SU-DHL-6 (cell line): ENCODE measurements around the gene DNER.

Experiments
- H2AFZ ChIP-seq: fragments of 200-600 bp; sonication (generic); 2 replicates; pipeline ENCODE4 v1.6.1; 2014; ENCODE audit warnings: low read depth, mild to moderate bottlenecking, moderate library complexity, mixed read lengths, antibody characterized with exemption, low read length; ENCODE audit not compliant: severe bottlenecking
- H3F3A ChIP-seq: fragments of 200-600 bp; shearing (Covaris generic); 2 replicates; pipeline ENCODE4 v1.6.0; 2016; ENCODE audit warnings: antibody characterized with exemption, mild to moderate bottlenecking; ENCODE audit not compliant: insufficient read depth
- H3K27ac ChIP-seq: fragments of 200-600 bp; sonication (generic); 2 replicates; pipeline ENCODE4 v1.5.1; 2016; ENCODE audit warnings: low read depth, mild to moderate bottlenecking, low read length, moderate library complexity, mixed read lengths
- H3K27me3 ChIP-seq: fragments of 200-600 bp; sonication (generic), shearing (Covaris generic); 2 replicates; pipeline ENCODE4 v1.6.0; 2014; ENCODE audit warnings: mild to moderate bottlenecking, low read length
- H3K36me3 ChIP-seq: fragments of 200-600 bp; sonication (generic); 2 replicates; pipeline ENCODE4 v1.6.1; 2014; ENCODE audit warnings: mild to moderate bottlenecking, low read length, mixed read lengths
- H3K4me2 ChIP-seq: fragments of 300-600, 200-600 bp; shearing (Covaris generic), sonication (generic); 2 replicates; pipeline ENCODE4 v1.6.0; 2014; ENCODE audit warnings: low read length, low read depth, mild to moderate bottlenecking; ENCODE audit not compliant: poor library complexity, severe bottlenecking
- H3K4me3 ChIP-seq: fragments of 200-600 bp; sonication (generic); 2 replicates; pipeline ENCODE4 v1.5.1; 2014; ENCODE audit warnings: antibody characterized with exemption, low read length, mild to moderate bottlenecking, mixed read lengths; ENCODE audit not compliant: insufficient read depth, poor library complexity, severe bottlenecking
- H3K79me2 ChIP-seq: fragments of 200-600 bp; sonication (generic); 2 replicates; pipeline ENCODE4 v1.6.1; 2014; ENCODE audit warnings: mild to moderate bottlenecking, low read length, moderate library complexity; ENCODE audit not compliant: insufficient read depth
- H3K9ac ChIP-seq: fragments of 200-600 bp; sonication (generic); 2 replicates; pipeline ENCODE4 v1.7.0; 2014; ENCODE audit warnings: mild to moderate bottlenecking, low read length
- H3K9me2 ChIP-seq: fragments of 200-600 bp; sonication (generic); replicated peaks from 2 replicates; pipeline ENCODE4 v1.6.1; 2014; ENCODE audit warnings: low read length; ENCODE audit not compliant: insufficient read depth
- H3K9me3 ChIP-seq: fragments of 200-600 bp; sonication (generic); 2 replicates; pipeline ENCODE4 v1.6.1; 2014; ENCODE audit warnings: low read length, mixed read lengths; ENCODE audit not compliant: insufficient read depth
- H4K20me1 ChIP-seq: fragments of 200-600 bp; sonication (generic); 2 replicates; pipeline ENCODE4 v1.6.1; 2014; ENCODE audit warnings: low read depth, mild to moderate bottlenecking, antibody characterized with exemption, low read length, moderate library complexity, mixed read lengths
- EZH2phosphoT487 ChIP-seq: fragments of 200-600 bp; sonication (generic), shearing (Covaris generic); conservative IDR thresholded peaks from 2 replicates; pipeline ENCODE4 v1.6.1; 2018; ENCODE audit warnings: mild to moderate bottlenecking, antibody characterized with exemption, low read length, moderate library complexity, mixed read lengths
- TF ChIP-seq, protein P1 (sequence below): fragments of 200-600 bp; sonication (generic); IDR thresholded peaks from one replicate; pipeline ENCODE4 v1.5.1; 2017; ENCODE audit warnings: antibody characterized with exemption, mild to moderate bottlenecking, low read length, moderate library complexity; ENCODE audit not compliant: insufficient read depth, poor library complexity, severe bottlenecking

Gene DNER

DNA sequence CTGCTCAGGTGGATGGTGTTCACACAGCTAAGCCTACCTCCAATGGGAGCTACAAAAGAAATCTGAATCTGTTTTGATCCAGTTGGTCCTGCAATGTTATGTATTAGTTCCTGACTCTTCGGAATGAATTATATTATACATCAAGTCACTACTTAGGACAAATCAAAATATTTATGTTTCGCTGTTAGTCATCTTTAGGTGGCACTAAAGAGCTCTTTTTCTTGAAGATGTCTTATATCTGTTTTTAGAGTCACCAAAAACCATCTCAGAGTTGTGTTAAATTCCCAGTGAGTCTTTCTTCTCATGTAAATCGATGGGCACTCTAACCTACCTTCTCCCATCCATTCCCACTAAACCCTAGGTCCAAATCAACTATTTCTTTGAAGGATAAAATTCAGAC, 2.2 kb downstream of the DNER start:
- Histone ChIP-seq H3K4me2 (no peak overlapping the region), H3K9me2 (no peaks in the 10 kb centered on the region), H2AFZ (no peak overlapping the region), H3K4me3 (no peak overlapping the region), H4K20me1 (0 out of 2 replicates have a peak, but pooled peaks cover 3% of the 10 kb centered on the region), H3K27me3 (no peaks in the 10 kb centered on the region), H3K27ac (no peak overlapping the region), H3K9me3 (no peaks in the 10 kb centered on the region), H3F3A (no peaks in the 10 kb centered on the region), H3K79me2 (no peaks in the 10 kb centered on the region), H3K9ac (no peak overlapping the region), H3K36me3 (no peaks in the 10 kb centered on the region)
- no peak for TF ChIP-seq EZH2phosphoT487
- TF ChIP-seq, protein P1, sequence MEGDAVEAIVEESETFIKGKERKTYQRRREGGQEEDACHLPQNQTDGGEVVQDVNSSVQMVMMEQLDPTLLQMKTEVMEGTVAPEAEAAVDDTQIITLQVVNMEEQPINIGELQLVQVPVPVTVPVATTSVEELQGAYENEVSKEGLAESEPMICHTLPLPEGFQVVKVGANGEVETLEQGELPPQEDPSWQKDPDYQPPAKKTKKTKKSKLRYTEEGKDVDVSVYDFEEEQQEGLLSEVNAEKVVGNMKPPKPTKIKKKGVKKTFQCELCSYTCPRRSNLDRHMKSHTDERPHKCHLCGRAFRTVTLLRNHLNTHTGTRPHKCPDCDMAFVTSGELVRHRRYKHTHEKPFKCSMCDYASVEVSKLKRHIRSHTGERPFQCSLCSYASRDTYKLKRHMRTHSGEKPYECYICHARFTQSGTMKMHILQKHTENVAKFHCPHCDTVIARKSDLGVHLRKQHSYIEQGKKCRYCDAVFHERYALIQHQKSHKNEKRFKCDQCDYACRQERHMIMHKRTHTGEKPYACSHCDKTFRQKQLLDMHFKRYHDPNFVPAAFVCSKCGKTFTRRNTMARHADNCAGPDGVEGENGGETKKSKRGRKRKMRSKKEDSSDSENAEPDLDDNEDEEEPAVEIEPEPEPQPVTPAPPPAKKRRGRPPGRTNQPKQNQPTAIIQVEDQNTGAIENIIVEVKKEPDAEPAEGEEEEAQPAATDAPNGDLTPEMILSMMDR, result no peak

DNA sequence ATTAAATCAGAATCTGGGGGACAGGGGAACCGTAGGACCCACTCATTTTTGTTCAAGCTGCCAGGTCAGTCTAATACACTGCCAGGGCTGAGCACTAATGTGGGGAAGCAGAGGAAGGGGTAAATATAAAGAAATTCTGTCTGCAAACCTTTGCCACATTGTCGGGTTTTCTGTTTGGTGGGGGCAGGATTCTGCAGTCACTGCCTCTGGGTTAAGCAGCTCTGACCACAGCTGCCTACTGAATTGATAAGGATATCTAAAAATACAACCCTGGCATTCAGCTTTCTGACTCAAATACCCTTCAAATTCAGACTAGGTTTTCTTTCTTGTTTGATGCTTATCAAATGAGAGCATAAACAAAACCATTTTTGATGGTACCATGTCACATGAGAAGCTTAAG, 6.0 kb downstream of the DNER start:
- Histone ChIP-seq H3K9me3 (no peaks in the 10 kb centered on the region), H3K79me2 (no peaks in the 10 kb centered on the region), H3K4me2 (no peak overlapping the region), H3K9ac (no peak overlapping the region), H3K27me3 (no peaks in the 10 kb centered on the region), H2AFZ (no peak overlapping the region), H3F3A (no peaks in the 10 kb centered on the region), H3K36me3 (no peaks in the 10 kb centered on the region), H3K9me2 (no peaks in the 10 kb centered on the region), H3K27ac (no peak overlapping the region), H4K20me1 (0 out of 2 replicates have a peak, but pooled peaks cover 3% of the 10 kb centered on the region), H3K4me3 (no peak overlapping the region)
- TF ChIP-seq, protein P1, result no peak
- no peak for TF ChIP-seq EZH2phosphoT487

DNA sequence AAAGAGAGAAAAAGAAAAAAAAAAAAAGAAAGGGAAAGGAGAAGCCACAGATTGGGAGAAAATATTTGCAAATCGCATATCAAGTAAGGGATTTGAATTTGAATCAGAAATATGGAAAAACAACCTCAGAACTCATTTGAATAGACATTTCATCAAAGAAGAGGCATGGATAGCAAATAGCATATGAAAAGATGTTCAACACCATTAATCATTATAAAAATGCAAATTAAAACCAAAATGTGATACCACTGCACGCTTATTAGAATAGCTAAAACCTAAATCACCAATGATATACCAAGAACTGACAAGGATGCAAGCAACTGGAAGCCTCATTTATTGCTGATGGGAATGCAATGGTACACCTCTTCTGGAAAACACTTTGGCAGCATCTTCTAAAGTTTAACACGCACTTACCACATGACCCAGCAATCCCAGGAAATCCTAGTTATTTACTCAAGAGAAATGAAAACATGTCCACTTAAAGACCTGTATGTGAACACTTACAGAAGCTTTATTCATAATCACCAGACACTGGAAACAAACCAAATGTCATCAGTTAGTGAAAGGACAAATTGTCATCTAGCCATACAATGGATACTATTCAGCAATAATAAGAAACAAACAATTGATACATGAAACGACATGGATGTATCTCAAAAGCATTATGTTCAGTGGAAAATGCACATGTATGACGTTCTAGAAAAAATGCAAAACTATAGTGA, 10.3 kb downstream of the DNER start:
- Histone ChIP-seq H3F3A (no peaks in the 10 kb centered on the region), H3K9me2 (no peaks in the 10 kb centered on the region), H3K27ac (no peak overlapping the region), H3K27me3 (no peaks in the 10 kb centered on the region), H3K79me2 (no peaks in the 10 kb centered on the region), H3K4me2 (no peak overlapping the region), H3K9ac (no peak overlapping the region), H3K9me3 (no peaks in the 10 kb centered on the region), H4K20me1 (0 out of 2 replicates have a peak, but pooled peaks cover 3% of the 10 kb centered on the region), H3K4me3 (no peak overlapping the region), H2AFZ (no peak overlapping the region), H3K36me3 (no peaks in the 10 kb centered on the region)
- TF ChIP-seq EZH2phosphoT487, result no peak
- TF ChIP-seq, protein P1, result no peak
